Left lung (tissue), 10 donors: ENCODE results near the gene DLAT. TPM values are rescaled to one million over a fixed set of nuclear protein-coding genes. Genes with fewer than 3 reads are reported as not detected.
"Not testable (repeated sequence)": the region's sequence is repeated elsewhere in the genome, so short reads cannot be mapped to it uniquely, and the experiment has no call there.

Experiments used
- ATAC-seq: fragments of 200-7000 bp; cut with Tn5 transposase; one replicate; pipeline ENCODE4 v1.9.1; 2020; ENCODE audit warnings: moderate library complexity
- DNase-seq, 4 donors: peaks; one replicate each; pipeline ENCODE4 v3.0.0-alpha.2; 2013 to 2020
- H3K27ac ChIP-seq, 2 donors: fragments of 200-600 bp; sonication (generic) in 1 of 2; one replicate each; pipeline versions ENCODE4 v1.5.0 to v1.8.0; 2020 to 2021
- H3K27me3 ChIP-seq, 2 donors: fragments of 200-600 bp; sonication (generic) in 1 of 2; one replicate each; pipeline versions ENCODE4 v1.5.0 to v1.8.0; 2020 to 2021
- H3K36me3 ChIP-seq, 2 donors: fragments of 200-600 bp; sonication (generic) in 1 of 2; one replicate each; pipeline versions ENCODE4 v1.5.0 to v1.8.0; 2020 to 2021
- H3K4me1 ChIP-seq, 2 donors: fragments of 200-600 bp; one replicate each; pipeline ENCODE4 v1.8.0; 2021
- H3K4me3 ChIP-seq, 2 donors: fragments of 200-600 bp; sonication (generic) in 1 of 2; one replicate each; pipeline versions ENCODE4 v1.5.0 to v1.8.0; 2020 to 2021; ENCODE audit warnings: mild to moderate bottlenecking in 1 of 2
- H3K9me3 ChIP-seq, 2 donors: fragments of 200-600 bp; sonication (generic) in 1 of 2; one replicate each; pipeline versions ENCODE4 v1.5.0 to v1.8.0; 2020 to 2021
- intact Hi-C, 2 donors: fragments of 100-400 bp; cut with DNase I; formaldehyde crosslinking; loops; one replicate each; pipeline versions ENCODE4 v1.11.2 to v1.14.2; 2022
- polyA plus RNA-seq, 6 donors: library from polyadenylated mRNA; unstranded; fragments of 120-200 nt; gene quantifications; one replicate each; pipeline ENCODE4 v1.2.1, GENCODE V29; 2013; ENCODE audit not compliant: insufficient read length in 6 of 6
- total RNA-seq, 2 donors: library from RNA; stranded (reverse); fragmentation: NEBNext Ultra II Directional; extraction: Animal tissue kit (Norgen Biotek cat#: 25700); gene quantifications; one replicate each; pipeline ENCODE4 v1.2.1, GENCODE V29; 2021
- TF ChIP-seq, protein P1 (sequence below), 2 donors: fragments of 200-600 bp; sonication (generic) in 1 of 2; IDR thresholded peaks; one replicate each; pipeline versions ENCODE4 v1.5.0 to v1.8.0; 2021; ENCODE audit warnings: antibody characterized with exemption in 2 of 2
- donor health status: DM: no; HTN: yes; CAD: no.
- donor health status: DM: no; HTN: no; CAD: no.

DLAT gene
- total and polyA plus RNA-seq, 8 donors: 29.8 to 40.1 (median 33.8) TPM

DNA sequence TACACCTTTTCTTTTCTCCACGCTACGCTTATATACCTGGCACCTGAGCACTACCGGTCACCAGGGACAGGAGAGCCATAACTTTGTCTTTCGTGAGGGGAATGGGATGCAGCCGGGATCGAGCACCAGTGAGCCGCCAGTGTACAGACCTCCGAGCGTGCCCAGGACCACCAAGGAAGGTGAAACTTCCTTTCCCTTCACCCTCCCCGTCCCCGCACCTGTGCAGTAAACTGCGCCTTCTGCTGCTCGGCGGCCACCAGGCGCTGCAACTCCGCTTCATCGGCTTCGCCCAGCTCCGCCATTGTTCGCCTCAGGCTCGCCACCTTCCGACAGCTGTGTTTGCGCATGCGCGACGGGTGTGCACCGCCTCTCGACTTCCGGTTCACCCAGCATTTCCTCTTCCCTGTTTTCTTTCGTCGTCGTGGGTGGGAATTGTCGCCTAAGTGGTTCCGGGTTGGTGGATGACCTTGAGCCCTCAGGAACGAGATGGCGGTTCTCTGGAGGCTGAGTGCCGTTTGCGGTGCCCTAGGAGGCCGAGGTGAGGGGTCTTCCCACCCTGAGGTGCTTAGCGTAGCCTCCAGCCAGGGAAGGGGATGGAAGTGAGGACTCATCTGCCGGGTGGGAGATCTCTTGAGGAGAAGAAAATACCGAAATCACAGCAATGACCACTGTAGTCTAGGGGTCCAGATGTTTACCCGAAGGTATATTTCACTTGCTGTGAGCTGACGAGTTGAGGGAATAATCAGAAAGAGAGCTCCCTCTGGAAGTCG is 61.4 kb downstream of the DLAT start, which contains the start of the genes SDHD and TIMM8B:
Gene SDHD (plus strand): TSS at position 452 of the 770 bp plus-strand sequence. CDS start 35 bp downstream, at position 487.
Gene TIMM8B (minus strand): TSS at position 335 of the 770 bp plus-strand sequence. CDS start 33 bp downstream, at position 302.
- Histone ChIP-seq H3K9me3 (no peaks in the 10 kb centered on the region), H3K4me3 (peak within 1 kb of the TSS; percentile 89 to 91), H3K27ac (peak within 1 kb of the TSS; percentile 46 to 78), H3K4me1 (peaks cover 8 to 42% of the 10 kb centered on the region in 2 donors), H3K36me3 (peaks cover 0 to 73% of the 10 kb centered on the region in 2 donors), H3K27me3 (no peaks in the 10 kb centered on the region)
- intact Hi-C loops: no loop called here
- TF ChIP-seq, protein P1, sequence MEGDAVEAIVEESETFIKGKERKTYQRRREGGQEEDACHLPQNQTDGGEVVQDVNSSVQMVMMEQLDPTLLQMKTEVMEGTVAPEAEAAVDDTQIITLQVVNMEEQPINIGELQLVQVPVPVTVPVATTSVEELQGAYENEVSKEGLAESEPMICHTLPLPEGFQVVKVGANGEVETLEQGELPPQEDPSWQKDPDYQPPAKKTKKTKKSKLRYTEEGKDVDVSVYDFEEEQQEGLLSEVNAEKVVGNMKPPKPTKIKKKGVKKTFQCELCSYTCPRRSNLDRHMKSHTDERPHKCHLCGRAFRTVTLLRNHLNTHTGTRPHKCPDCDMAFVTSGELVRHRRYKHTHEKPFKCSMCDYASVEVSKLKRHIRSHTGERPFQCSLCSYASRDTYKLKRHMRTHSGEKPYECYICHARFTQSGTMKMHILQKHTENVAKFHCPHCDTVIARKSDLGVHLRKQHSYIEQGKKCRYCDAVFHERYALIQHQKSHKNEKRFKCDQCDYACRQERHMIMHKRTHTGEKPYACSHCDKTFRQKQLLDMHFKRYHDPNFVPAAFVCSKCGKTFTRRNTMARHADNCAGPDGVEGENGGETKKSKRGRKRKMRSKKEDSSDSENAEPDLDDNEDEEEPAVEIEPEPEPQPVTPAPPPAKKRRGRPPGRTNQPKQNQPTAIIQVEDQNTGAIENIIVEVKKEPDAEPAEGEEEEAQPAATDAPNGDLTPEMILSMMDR (IDR thresholded peaks at IDR 0.05): no peak
- DNase-seq (peak; percentile 96 to 98 (median 96)), ATAC-seq (peak; percentile 95)

DNA sequence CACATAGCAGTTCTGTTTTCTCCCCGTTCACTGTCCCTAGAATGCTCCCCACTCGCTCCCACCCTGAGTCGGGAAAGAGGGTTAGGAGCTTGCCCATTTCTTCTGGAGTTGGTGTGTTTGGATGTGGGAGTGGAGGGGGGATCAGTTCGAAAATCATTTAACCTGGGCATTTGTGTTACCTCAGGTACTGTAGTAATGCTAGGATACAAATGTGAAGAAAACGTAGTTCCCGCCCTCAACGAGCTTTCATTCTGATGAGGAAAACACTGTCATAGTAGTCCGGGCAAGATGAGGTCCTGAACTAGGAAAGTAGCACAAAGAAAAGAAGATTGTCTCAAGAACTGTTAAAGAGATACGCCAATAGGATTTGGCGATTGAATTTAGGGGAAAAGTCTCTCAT is 62.0 kb downstream of the DLAT start:
- peak; percentile 5 for ATAC-seq
- intact Hi-C loops: no loop called here
- Histone ChIP-seq H3K9me3 (no peaks in the 10 kb centered on the region), H3K27ac (peak overlapping the region in 1 of 2 donors; percentile 78), H3K4me3 (peak overlapping the region; percentile 89 to 91), H3K27me3 (no peaks in the 10 kb centered on the region), H3K4me1 (peaks cover 8 to 42% of the 10 kb centered on the region in 2 donors), H3K36me3 (peaks cover 0 to 73% of the 10 kb centered on the region in 2 donors)
- no peak for DNase-seq
- TF ChIP-seq, protein P1 (IDR thresholded peaks at IDR 0.05): no peak

DNA sequence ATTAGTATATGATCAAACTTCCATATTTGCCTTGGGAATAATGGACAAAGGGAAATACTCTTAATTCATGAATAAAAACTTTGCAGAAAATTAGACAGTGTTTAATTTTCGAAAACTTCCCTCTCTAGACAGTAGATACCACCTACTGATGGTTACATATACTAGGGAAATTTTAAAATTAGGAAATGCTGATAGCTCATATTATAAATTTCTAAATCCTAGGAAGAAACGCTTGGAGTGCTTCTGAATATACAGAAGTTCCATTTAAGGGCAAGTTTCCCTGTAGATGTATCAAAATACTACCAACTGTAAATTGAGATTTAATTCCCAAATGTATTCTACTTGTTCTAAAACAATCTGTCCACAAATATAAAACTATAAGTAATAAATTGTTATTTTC is 70.1 kb downstream of the DLAT start:
- H3K27ac ChIP-seq, DNase-seq, H3K4me1 ChIP-seq, H3K27me3 ChIP-seq, intact Hi-C loops, ATAC-seq, H3K4me3 ChIP-seq, H3K9me3 ChIP-seq: not testable (repeated sequence)
- peaks cover 0 to 81% of the 10 kb centered on the region in 2 donors for H3K36me3 ChIP-seq

DNA sequence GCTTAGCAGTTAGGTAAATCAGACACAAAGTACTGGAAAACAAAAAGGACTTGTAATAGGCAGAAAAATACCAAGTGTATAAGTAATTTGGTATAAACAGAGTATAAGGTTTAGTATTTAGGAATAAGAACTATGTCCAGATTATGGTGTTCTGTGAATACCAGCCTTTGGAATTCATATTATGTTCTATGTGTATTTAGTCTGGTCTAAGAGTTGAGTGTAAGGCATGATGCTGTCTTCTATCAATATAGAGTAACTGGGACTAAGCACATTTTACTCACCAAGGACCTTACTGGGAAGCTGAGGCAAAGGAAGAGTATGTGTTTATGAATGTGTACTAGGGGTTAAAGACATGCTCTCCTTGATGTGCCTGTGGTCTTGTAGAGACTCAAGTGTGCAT is 71.0 kb downstream of the DLAT start:
- peaks cover 0 to 72% of the 10 kb centered on the region in 2 donors for H3K36me3 ChIP-seq
- H3K4me3 ChIP-seq: no peak overlapping the region
- H3K9me3 ChIP-seq: no peaks in the 10 kb centered on the region
- DNase-seq: no peak
- no peaks in the 10 kb centered on the region for H3K4me1 ChIP-seq
- TF ChIP-seq, protein P1 (IDR thresholded peaks at IDR 0.05): no peak
- no peak overlapping the region for H3K27ac ChIP-seq
- no peak for ATAC-seq
- intact Hi-C loops: no loop called here
- H3K27me3 ChIP-seq: no peaks in the 10 kb centered on the region

DNA sequence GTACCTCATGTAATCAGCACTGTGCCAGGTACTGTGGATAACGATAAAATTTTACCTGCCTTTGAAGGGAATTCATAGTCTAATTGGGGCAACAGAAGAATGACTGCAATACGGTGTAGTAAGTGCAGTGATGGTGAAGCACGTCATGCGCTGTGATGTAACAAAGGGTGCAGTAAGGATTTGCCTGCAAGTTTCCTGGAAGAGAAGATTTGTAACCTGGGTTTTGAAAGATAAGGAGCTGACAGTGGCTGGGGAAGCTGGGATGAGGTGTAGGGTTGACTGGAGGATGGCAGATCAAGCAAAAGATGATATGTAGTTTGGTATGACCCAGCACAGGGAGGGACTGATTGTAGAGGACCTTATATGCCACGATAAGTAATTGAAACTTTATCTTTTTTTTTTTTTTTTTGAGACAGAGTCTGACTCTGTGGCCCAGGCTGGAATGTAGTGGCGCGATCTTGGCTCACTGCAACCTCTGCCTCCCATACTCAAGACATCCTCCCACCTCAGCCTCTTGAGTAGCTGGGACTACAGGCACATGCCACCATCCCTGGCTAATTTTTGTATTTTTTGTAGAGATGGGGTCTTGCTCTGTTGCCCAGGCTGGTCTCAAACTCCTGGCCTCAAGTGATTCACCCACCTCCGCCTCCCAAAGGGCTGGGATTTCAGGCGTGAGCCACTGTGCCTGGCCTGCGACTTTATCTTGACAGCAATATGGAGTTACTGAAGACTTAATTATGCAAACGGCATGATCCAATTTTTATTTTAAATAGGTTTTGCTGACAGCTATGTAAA is 72.7 kb downstream of the DLAT start:
- no peaks in the 10 kb centered on the region for H3K4me1 ChIP-seq
- H3K27ac ChIP-seq: no peak overlapping the region
- no peaks in the 10 kb centered on the region for H3K9me3 ChIP-seq
- no peak for DNase-seq
- H3K27me3 ChIP-seq: no peaks in the 10 kb centered on the region
- peaks cover 0 to 54% of the 10 kb centered on the region in 2 donors for H3K36me3 ChIP-seq
- H3K4me3 ChIP-seq: no peak overlapping the region
- TF ChIP-seq, protein P1 (IDR thresholded peaks at IDR 0.05): no peak
- ATAC-seq: no peak
- intact Hi-C loops: no loop called here
